Stimulated activated naive CD8-positive, alpha-beta T cell treated with anti-CD3 and anti-CD28 coated beads, Interleukin-15, Interleukin-2, amounts not matched to agents 100 ng/mL and 50 ng/mL, for 24 hours (primary cell): ENCODE results near the gene DPEP3.

ENCODE experiments used
- H3K27ac Mint-ChIP-seq: one replicate; pipeline ENCODE4 v1.8.0; 2021; ENCODE audit warnings: mild to moderate bottlenecking, mixed read lengths
- H3K27me3 Mint-ChIP-seq: one replicate; pipeline ENCODE4 v1.8.0; 2021; ENCODE audit warnings: mixed read lengths
- H3K36me3 Mint-ChIP-seq: one replicate; pipeline ENCODE4 v1.8.0; 2021; ENCODE audit warnings: low read depth, mixed read lengths
- H3K4me1 Mint-ChIP-seq: one replicate; pipeline ENCODE4 v1.8.0; 2021; ENCODE audit warnings: low read depth, mixed read lengths
- H3K4me3 Mint-ChIP-seq: one replicate; pipeline ENCODE4 v1.8.0; 2021; ENCODE audit warnings: mild to moderate bottlenecking, mixed read lengths
- H3K9me3 Mint-ChIP-seq: one replicate; pipeline ENCODE4 v1.8.0; 2021; ENCODE audit warnings: mixed read lengths

DPEP3 gene

GRCh38 chr16:67927131-67927941 lies 53.0 kb downstream of the DPEP3 start:
- H3K27me3 Mint-ChIP-seq: no peaks in the 10 kb centered on the region
- H3K36me3 Mint-ChIP-seq: peaks cover 7% of the 10 kb centered on the region
- no peak overlapping the region for H3K4me3 Mint-ChIP-seq
- no peaks in the 10 kb centered on the region for H3K9me3 Mint-ChIP-seq
- H3K4me1 Mint-ChIP-seq: peaks cover 6% of the 10 kb centered on the region
- no peak overlapping the region for H3K27ac Mint-ChIP-seq

GRCh38 chr16:67926181-67926750 lies 54.0 kb downstream of the DPEP3 start:
- peaks cover 3% of the 10 kb centered on the region for H3K36me3 Mint-ChIP-seq
- H3K27ac Mint-ChIP-seq: no peak overlapping the region
- peaks cover 17% of the 10 kb centered on the region for H3K4me1 Mint-ChIP-seq
- H3K4me3 Mint-ChIP-seq: no peak overlapping the region
- no peaks in the 10 kb centered on the region for H3K27me3 Mint-ChIP-seq
- no peaks in the 10 kb centered on the region for H3K9me3 Mint-ChIP-seq
